Hematopoietic multipotent progenitor cell treated with erythropoietin and hydrocortisone succinate and interleukin-3 and kit ligand, for 4 days (in vitro differentiated cells): ENCODE measurements around the gene BTK.
"Not testable (repeated sequence)": the region's sequence is repeated elsewhere in the genome, so short reads cannot be mapped to it uniquely, and the experiment has no call there.

Experiments
- DNase-seq: peaks from one replicate; pipeline ENCODE4 v3.0.0-alpha.2; 2015

The BTK gene

DNA sequence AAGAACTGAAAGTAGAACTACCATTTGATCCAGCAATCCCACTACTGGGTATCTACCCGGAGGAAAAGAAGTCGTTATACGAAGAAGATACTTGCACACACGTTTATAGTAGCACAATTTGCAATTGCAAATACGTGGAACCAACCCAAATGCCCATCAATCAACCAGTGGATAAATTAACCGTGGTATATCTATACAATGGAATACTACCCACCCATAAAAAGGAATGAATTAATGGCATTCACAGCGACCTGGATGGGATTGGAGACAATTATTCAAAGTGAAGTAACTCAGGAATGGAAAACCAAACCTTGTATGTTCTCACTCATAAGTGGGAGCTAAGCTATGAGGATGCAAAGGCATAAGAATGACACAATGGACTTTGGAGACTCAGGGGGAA, 51.7 kb downstream of the BTK start:
- DNase-seq, result not testable (repeated sequence)

DNA sequence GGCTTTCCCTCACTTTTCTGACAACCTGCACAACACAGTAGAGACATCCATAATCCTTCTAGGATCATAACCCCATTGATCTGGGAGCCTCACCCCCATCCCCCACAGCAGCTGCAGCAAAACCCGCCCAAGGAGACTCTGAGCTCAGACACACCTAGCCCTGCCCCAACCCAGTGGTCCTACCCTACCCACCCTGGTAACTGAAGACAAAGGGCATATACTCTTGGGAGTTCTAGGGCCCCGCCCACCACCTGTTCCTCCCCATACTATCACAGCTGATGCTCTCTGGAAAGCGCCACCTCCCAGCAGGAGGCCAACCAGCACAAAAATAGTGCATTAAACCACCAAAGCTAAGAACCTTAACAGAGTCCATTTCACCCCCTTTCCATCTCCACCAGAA, 59.4 kb downstream of the BTK start:
- not testable (repeated sequence) for DNase-seq

DNA sequence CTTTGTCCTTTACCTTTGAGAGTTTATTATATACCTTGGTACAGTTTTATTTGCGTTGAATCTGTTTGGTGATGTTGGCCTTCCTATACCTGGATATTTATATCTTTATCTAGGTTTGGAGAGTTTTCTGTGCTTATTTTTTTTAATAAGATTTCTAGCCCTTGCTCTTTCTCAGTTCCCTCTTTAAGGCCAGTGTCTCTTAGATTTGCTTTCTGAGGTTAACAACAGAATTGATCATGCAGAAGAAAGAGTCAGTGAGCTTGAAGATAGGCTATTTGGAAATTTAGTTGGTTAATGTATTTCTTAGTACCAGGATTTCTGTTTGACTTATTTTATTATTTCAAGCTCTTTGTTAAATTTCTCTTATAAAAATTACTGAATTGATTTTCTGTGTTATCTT, 82.2 kb downstream of the BTK start:
- no peak for DNase-seq
